HL-60/S4 (cell line): Measurements from ENCODE around the gene GBP1.
"Not testable (repeated sequence)": the region's sequence is repeated elsewhere in the genome, so short reads cannot be mapped to it uniquely, and the experiment has no call there.

Experiments
- in situ Hi-C: fragments of 300-500 bp; cut with MboI; formaldehyde crosslinking; loops from 2 replicates; pipeline ENCODE4 v1.14.3; 2022; ENCODE audit warnings: low sequenced_read_pairs

GBP1 gene

DNA sequence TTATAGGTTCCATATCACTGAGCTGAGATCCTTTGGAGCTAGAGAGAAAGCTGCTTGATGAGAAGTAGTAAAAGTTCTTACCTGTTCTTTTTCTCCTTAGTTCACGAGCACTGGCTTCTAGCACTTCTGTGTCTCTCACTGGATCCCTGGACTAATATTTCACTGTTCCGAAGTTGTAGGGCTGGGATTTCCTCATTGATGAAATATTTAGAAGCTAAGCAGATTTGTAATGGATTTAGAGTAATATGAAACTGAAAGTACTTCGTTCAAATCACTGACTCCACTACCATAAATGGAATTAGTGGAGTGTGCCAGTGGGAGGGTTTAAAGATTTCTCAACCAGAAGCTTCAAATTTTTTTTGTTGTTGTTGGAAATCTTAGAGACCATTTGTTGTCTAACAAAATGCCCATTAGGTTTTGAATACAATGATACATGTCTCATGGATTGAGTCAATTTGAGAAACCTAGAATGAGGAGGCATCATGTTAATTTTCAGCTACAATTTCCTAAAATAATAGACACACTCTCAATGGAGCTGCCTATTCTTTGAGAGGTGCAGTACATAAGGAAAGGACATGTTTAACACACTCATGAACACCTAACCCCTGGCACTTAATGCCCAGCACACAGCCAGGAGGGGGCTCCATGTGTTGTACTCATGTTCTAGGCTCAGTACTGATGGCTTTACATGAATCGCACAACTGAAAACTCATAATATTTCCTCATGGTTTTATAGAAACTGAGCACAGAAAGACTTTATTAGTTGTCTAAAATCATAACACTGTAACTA, at the start of gene GBP1:
Gene GBP1 (minus strand): TSS at position 130 of the 790 bp plus-strand sequence. CDS start 1,974 bp downstream, outside the sequence.
- in situ Hi-C loops = no loop called here

DNA sequence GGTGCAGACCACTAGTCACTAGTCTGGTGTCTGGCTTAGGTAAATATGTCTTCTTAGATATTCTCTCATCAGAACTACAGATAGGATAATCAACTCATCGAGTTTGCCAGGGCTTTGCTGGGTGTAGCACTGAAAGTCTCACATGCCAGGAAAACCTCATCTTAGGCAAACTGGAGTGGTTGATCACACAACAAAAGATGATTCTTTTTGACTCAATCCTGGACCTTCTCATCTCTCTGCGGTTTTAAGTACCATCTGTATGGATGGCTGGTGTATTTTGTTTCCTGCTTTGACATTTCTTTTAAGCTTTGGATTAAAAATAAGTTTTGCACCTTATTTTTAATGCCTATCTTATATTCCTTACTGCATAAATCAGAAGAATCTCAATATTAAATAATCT, 49.7 kb upstream of the GBP1 start:
- in situ Hi-C loops = no loop called here

DNA sequence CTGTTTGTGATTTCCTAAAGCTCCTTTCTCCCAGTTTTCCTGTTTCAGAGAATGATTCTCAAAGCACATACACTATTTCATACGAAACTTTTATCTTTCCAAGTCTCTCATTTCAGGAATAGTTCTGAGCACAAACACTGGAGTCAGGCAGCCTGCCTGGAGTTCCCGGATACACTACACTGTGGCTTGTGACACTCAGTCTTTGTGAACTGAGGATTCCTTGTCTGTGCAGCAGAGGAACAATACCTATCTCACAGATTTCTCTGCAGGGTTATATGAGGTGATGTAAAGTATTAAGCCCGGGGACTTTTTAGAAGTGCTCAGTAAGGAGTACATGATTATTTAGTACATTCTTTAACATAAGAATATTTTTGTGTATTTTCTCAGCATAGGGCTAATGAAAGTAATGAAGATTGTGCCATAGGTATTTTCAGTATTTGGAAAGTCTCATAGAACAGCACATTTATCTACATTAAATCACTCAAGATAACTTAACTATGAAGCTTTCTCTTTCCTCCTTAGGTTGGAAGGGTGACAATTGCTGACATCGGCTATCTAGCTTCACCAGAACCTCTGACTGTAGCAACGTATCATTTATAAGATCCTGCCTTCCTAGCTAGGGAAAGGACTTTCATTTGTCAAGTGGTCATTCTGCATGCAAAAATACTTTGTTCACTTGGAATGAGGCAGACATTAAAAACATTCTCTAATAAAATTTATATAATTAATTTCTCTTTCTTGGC, 48.0 kb upstream of the GBP1 start:
- in situ Hi-C loops = no loop called here

- in situ Hi-C loops = no loop called here
Observed at GRCh38 chr1:89104687-89105086, 39.7 kb upstream of the GBP1 start.

- in situ Hi-C loops = no loop called here
Observed at GRCh38 chr1:89104147-89104546, 39.1 kb upstream of the GBP1 start.

DNA sequence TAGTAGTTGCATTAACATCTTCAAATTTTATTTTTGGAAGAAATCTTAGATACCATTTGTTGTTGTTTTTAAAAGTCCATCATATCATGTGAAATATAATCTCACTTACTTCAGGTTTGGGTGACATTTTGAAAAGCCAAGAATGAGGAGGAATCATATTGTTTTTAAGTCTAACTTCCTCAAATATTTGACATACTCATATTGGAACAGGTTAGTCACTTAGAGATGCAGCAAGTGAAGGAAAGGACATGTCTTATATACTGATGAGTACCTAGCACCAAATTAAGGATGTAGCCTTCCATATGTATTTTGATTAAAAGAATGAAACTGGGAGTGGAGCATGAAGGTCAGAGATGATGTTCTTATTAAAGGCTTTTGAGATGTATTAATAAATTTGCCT, 37.0 kb upstream of the GBP1 start:
- in situ Hi-C loops = no loop called here

DNA sequence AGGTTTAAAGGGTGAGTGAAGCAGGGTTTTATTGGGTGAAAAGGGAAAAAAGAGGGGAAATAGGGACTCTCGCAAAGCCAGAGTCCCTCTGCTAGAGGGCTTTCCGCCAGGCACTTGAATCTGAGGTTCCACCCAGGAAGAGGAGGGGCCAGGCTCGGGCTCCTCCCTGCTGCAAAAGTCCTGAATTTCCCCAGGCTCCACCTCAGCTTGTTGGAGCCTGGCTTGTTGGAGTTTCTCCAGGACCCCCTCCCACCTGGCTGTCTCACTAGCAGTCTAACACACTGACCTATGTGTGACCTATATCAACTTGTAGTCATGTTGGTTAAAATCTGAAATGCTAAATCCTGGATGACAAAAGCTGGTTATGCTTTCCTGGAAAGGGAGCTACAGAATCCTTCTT, 35.4 kb upstream of the GBP1 start:
- in situ Hi-C loops = no loop called here

GRCh38 chr1:89098857-89099256, 33.8 kb upstream of the GBP1 start:
- in situ Hi-C loops = no loop called here

GRCh38 chr1:89095737-89096136, 30.7 kb upstream of the GBP1 start:
- in situ Hi-C loops = no loop called here

- in situ Hi-C loops = no loop called here
Observed at GRCh38 chr1:89089962-89090361, 25.0 kb upstream of the GBP1 start.

DNA sequence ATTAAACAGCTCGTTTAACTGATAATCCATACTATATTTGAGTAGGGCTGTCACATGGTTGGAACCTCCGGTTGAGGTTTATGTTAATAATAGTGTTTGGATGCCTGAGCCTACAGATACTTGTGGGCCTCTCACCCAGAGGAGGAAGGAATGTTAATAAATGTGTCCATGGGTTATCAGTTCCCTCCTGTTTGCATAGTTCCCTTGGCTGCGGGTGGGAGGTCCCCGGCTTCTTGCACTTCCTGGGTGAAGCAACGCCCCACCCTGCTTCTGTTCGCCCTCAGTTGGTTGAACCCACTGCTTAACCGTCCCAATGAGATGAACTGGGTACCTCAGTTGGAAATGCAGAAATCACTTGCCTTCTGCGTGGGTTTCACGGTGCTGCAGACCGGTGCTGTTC, 23.6 kb upstream of the GBP1 start:
- in situ Hi-C loops = no loop called here

- in situ Hi-C loops = no loop called here
Observed at GRCh38 chr1:89087241-89087640, 22.2 kb upstream of the GBP1 start.

DNA sequence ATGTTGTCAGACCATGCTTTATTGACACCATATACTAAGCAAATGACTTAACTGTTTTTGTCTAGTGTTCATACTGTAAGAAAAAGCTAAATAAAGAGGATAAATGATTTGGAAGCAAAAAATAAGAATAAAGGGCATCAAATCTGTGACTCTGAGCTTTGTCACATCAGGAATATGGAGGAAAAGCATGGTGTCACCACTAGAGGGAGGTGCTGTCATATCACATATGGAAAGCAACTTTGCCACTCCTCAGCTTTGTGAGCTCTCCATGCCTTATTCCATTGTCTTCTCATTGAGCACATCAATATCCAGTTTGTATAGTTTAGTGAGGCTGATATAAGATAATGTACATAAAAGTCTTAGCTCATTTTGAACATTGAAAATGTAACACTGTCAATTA, 20.8 kb upstream of the GBP1 start:
- in situ Hi-C loops = no loop called here

GRCh38 chr1:89081005-89081404, 16.0 kb upstream of the GBP1 start:
- in situ Hi-C loops = no loop called here

DNA sequence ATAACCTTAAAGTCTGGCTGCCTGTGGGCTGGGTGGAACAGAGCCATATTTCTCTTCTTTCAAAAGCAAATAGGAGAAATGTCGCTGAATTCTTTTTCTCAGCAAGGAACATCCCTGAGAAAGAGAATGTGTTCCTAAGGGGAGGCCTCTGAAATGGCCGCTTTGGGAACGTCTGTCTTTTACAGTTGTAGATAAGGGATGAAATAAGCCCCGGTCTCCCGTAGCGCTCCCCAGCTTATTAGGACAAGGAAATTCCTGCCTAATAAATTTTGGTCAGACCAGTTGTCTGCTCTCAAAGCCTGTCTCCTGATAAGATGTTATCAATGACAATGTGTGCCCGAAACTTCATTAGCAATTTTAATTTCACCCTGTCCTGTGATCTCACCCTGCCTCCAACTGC, 15.1 kb upstream of the GBP1 start:
- in situ Hi-C loops = not testable (repeated sequence)

DNA sequence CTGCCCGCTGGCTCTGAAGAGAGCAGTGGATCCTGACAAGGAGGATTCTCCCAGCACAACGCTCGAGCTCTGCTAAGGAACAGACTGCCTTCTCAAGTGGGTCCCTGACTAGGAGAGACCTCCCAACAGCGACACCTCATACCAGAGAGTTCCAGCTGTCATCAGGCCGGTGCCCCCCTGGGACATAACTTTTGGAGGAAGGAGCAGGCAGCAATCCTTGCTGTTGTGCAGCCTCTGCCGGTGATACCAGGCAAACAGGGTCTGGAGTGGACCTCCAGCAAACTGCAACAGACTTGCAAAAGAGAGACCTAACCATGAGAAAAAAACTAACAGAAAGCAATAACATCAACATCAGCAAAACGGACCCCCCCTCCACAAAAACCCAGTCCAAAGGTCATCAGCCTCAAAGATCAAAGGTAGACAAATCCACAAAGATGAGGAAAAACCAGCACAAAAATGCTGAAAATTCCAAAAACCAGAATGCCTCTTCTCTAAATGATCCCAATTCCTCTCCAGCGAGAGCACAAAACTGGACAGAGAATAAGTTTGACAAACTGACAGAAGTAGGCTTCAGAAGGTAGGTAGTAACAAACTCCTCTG, 7.6 kb upstream of the GBP1 start:
- in situ Hi-C loops = not testable (repeated sequence)

GRCh38 chr1:89070509-89070908, 5.5 kb upstream of the GBP1 start:
- in situ Hi-C loops = no loop called here

DNA sequence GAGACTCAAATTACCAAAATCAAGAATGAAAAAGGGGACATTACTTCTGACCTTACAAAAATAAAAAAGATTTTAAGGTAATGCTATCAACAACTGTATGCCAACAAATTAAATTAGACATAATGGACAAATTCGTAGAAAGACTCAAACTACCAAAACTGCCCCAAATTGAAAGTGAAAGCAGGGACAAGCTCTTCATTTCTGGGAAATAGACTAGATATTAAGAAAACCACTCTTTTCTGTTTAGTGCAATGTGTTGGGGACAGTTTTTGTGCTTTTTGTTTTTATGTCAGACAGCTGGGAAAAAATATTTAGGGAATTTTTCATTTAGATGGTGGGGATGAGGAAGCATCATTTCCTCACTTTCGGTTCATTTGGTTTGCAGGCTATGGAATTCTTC, 4.9 kb upstream of the GBP1 start:
- in situ Hi-C loops = no loop called here

- in situ Hi-C loops = no loop called here
Observed at GRCh38 chr1:89068291-89068690, 3.3 kb upstream of the GBP1 start.

DNA sequence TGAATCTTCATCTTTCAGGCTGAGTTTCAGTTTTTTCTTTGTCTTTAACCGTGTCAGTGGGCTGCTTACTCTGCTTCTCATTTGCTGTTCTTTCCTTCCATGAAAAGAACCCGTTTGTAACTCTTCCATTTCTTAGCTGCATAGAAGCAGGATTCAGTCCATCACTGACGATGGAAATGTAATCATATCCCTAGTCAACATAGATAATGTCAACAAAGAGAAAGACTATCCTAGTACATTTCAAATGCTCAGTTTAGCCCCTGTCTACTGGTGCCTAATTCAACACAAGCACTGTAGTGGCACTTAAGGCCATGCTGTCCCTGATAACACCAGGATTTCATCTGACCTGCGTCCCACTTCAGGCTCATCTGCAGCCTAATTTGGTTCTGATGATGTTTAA, 376 bp downstream of the GBP1 start:
- in situ Hi-C loops = no loop called here

- in situ Hi-C loops = no loop called here
Observed at GRCh38 chr1:89063094-89063493, 1.9 kb downstream of the GBP1 start.

DNA sequence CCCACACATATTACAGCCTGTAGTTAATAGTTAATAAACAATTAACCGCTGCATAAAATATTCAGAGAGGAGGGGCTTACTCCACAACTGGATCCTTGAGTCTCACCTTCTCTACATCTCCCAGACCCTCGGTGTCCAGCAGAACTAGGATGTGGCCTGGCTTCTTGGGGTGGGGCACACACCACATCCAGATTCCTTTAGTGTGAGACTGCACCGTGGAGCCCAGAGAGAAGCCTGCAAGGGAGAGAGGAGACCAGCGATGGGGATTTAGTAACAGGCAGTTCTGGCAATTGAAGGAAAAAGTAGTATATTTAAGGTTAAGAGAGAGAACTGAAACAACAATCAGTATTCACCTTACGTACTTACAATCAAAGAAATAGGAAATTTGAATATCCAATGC, 4.9 kb downstream of the GBP1 start:
- in situ Hi-C loops = no loop called here
